GM11168 (cell line): ENCODE results near the gene RFX8.
"Not testable (repeated sequence)": the region's sequence is repeated elsewhere in the genome, so short reads cannot be mapped to it uniquely, and the experiment has no call there.

Source experiments
- in situ Hi-C: fragments of 300-500 bp; cut with MboI; formaldehyde crosslinking; loops from one replicate; pipeline ENCODE4 v1.12.0; 2022; ENCODE audit warnings: low sequenced_read_pairs; ENCODE audit not compliant: unreplicated experiment

The RFX8 gene

GRCh38 chr2:101486994-101487393 lies 12.1 kb upstream of the RFX8 start:
- in situ Hi-C loops = no loop called here

GRCh38 chr2:101486258-101486701 lies 11.4 kb upstream of the RFX8 start:
- in situ Hi-C loops = no loop called here

- in situ Hi-C loops = no loop called here
These were observed 10.9 kb upstream of the RFX8 start for GRCh38 chr2:101485856-101486255.

GRCh38 chr2:101480764-101481163 lies 5.9 kb upstream of the RFX8 start:
- in situ Hi-C loops = no loop called here

- in situ Hi-C loops = no loop called here
These were observed 4.9 kb upstream of the RFX8 start for GRCh38 chr2:101479810-101480209.

- in situ Hi-C loops = no loop called here
These were observed 4.4 kb upstream of the RFX8 start for GRCh38 chr2:101479328-101479727.

GRCh38 chr2:101478181-101479001 lies 3.5 kb upstream of the RFX8 start:
- in situ Hi-C loops = no loop called here

GRCh38 chr2:101477556-101477955 lies 2.6 kb upstream of the RFX8 start:
- in situ Hi-C loops = no loop called here

- in situ Hi-C loops = no loop called here
These were observed 1.8 kb upstream of the RFX8 start for GRCh38 chr2:101476605-101477208.

- in situ Hi-C loops = no loop called here
These were observed 806 bp downstream of the RFX8 start for GRCh38 chr2:101473911-101474701.

GRCh38 chr2:101473591-101473910 lies 1.4 kb downstream of the RFX8 start:
- in situ Hi-C loops = no loop called here

GRCh38 chr2:101469863-101470262 lies 5.0 kb downstream of the RFX8 start:
- in situ Hi-C loops = no loop called here

- in situ Hi-C loops = no loop called here
These were observed 7.6 kb downstream of the RFX8 start for GRCh38 chr2:101467306-101467705.

- in situ Hi-C loops = no loop called here
These were observed 8.5 kb downstream of the RFX8 start for GRCh38 chr2:101466426-101466825.

GRCh38 chr2:101464841-101465240 lies 10.1 kb downstream of the RFX8 start:
- in situ Hi-C loops = no loop called here

GRCh38 chr2:101463911-101464641 lies 10.8 kb downstream of the RFX8 start:
- in situ Hi-C loops = no loop called here

GRCh38 chr2:101463421-101463820 lies 11.5 kb downstream of the RFX8 start:
- in situ Hi-C loops = no loop called here

GRCh38 chr2:101461381-101461780 lies 13.5 kb downstream of the RFX8 start:
- in situ Hi-C loops = no loop called here

GRCh38 chr2:101454408-101454807 lies 20.5 kb downstream of the RFX8 start:
- in situ Hi-C loops = not testable (repeated sequence)

GRCh38 chr2:101450965-101451364 lies 23.9 kb downstream of the RFX8 start:
- in situ Hi-C loops = no loop called here

GRCh38 chr2:101446869-101447268 lies 28.0 kb downstream of the RFX8 start:
- in situ Hi-C loops = no loop called here
